Upper lobe of left lung (tissue), 4 donors: ENCODE measurements around the gene NAA15.

Source experiments
- CTCF ChIP-seq, 6 experiments: fragments of 450-650 bp in 4 of 6; fragments of 200-600 bp in 2 of 6; sonication (generic) in 2 of 6; IDR thresholded peaks; one replicate each; pipeline ENCODE4 v1.5.1; 2016 to 2019; ENCODE audit warnings: antibody characterized with exemption in 6 of 6
- EP300 ChIP-seq, 4 donors: sonication (generic); formaldehyde crosslinking; IDR thresholded peaks; one replicate each; pipeline ENCODE4 v1.5.1; 2017; ENCODE audit warnings: antibody characterized with exemption in 4 of 4, control low read depth in 2 of 4
- POLR2A ChIP-seq, 4 donors: fragments of 450-650 bp; IDR thresholded peaks; one replicate each; pipeline ENCODE4 v1.5.1; 2016 to 2017; ENCODE audit warnings: antibody characterized with exemption in 4 of 4, mild to moderate bottlenecking in 2 of 4
- POLR2AphosphoS5 ChIP-seq, 2 donors: sonication (generic); formaldehyde crosslinking; IDR thresholded peaks; one replicate each; pipeline ENCODE4 v1.5.1; 2017; ENCODE audit warnings: antibody characterized with exemption in 2 of 2

DNA sequence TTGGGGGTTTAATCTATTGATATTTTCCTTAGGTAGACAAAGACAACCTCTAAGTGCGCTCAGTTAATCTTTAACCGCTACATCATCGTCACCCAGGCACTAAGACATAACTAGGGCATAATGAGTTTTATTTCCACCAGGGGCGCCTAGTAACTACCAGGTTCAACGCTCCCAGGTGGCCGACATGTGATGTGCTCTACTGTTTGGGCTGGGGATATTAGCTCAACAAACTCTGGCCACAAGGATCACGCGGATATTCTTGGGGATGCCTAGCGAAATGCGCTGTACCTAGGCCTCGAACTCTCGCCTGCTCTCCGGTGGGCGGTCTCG lies 151.7 kb downstream of the NAA15 start:
- TF ChIP-seq POLR2A (IDR thresholded peaks at IDR 0.05) (no peak), CTCF (IDR thresholded peaks at IDR 0.05) (peak in 4 of 6 experiments; percentile 24 to 61 (median 28)), EP300 (IDR thresholded peaks at IDR 0.05) (no peak), POLR2AphosphoS5 (IDR thresholded peaks at IDR 0.05) (no peak)
